Cardiac septum (tissue), 1 donor: Measurements from ENCODE around the gene DNAJC7. TPM values are rescaled to one million over a fixed set of nuclear protein-coding genes. Genes with fewer than 3 reads are reported as not detected.
"Not testable (repeated sequence)": the region's sequence is repeated elsewhere in the genome, so short reads cannot be mapped to it uniquely, and the experiment has no call there.

ENCODE experiments used
- DNase-seq: peaks from one replicate; pipeline ENCODE4 v3.0.0-alpha.2; 2020; ENCODE audit warnings: low spot score
- intact Hi-C: fragments of 100-400 bp; cut with DNase I; formaldehyde crosslinking; loops from one replicate; pipeline ENCODE4 v1.14.0; 2022
- total RNA-seq: library from RNA; stranded (reverse); fragmentation: NEBNext Ultra II Directional; extraction: Animal tissue kit (Norgen Biotek cat#: 25700); gene quantifications from one replicate; pipeline ENCODE4 v1.2.1, GENCODE V29; 2021
- donor health status: DM: no; HTN: no; CAD: no.

DNAJC7 gene
- total RNA-seq, 1 donor from 2014 or later = 77.4 TPM

GRCh38 chr17:41937970-41938954 lies 79.0 kb downstream of the DNAJC7 start:
- intact Hi-C loops = no loop called here
- DNase-seq = peak; percentile 78

GRCh38 chr17:41935641-41936040 lies 81.6 kb downstream of the DNAJC7 start:
- intact Hi-C loops = no loop called here
- DNase-seq = no peak

- DNase-seq = no peak
- intact Hi-C loops = no loop called here
Observed at GRCh38 chr17:41932816-41933389, 84.3 kb downstream of the DNAJC7 start.

- intact Hi-C loops = not testable (repeated sequence)
Observed at GRCh38 chr17:41931715-41932114, 85.5 kb downstream of the DNAJC7 start.

GRCh38 chr17:41930833-41931156 lies 86.4 kb downstream of the DNAJC7 start:
- not testable (repeated sequence) for DNase-seq

More at GRCh38 chr17:41931715-41932114, 85.5 kb downstream of the DNAJC7 start:
- not testable (repeated sequence) for DNase-seq

DNA sequence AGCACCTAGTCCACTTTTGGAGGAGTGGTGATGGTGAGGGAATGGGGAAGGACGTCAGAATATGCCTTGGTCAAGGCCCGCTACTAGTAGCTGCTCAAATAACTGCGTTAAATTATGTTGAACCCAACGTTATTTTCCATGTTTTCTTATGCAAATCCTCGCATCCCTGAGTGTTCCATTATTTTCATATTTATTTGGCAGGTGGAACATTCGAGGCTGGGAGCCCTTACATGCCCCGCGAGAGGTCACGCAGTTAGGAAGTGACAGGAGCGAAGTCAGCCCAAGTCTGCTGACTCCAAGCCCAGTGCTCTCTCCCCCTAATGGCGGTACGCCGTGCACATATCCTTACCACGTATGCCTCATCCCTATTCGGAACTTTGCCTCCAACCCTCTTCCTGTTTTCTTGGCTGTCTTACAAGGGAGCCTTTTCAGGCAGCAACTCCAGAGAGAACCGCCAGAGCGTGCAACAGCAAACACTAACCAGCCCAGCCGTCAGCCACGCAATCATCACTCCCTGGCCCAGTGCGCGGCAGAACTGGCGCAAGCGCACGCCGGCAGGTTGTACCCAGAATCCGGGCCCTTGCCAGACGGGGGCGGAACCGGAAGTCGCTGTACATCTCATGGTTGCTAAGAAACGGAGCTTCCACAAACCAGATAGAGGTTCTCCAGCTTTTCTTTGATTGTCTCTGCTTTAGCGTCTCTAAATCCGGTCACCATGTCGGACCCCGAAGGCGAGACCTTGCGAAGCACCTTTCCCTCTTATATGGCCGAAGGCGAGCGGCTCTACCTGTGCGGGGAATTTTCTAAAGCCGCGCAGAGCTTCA lies 87.0 kb downstream of the DNAJC7 start, which contains the start of gene ODAD4:
Gene ODAD4, plus strand, starts transcription at position 609 of the 824 bp plus-strand sequence. Its CDS starts 107 bp downstream, at position 716.
- intact Hi-C loops = loop anchor here (1.0 kb wide), 1 partner anchor 11 kb away; no protein-coding TSS in a partner anchor
- peak; percentile 97 for DNase-seq

More at GRCh38 chr17:41930833-41931156, 86.4 kb downstream of the DNAJC7 start:
- intact Hi-C loops = loop anchor here (1.0 kb wide), 1 partner anchor 11 kb away; no protein-coding TSS in a partner anchor

- DNase-seq = no peak
- intact Hi-C loops = no loop called here
Observed at GRCh38 chr17:41928693-41929251, 88.5 kb downstream of the DNAJC7 start.

Other genes starting within 250 kb of the DNAJC7 start
- gene JUP, start 230.7 kb downstream of the DNAJC7 start, total RNA-seq = 150 TPM
- gene P3H4, start 205.5 kb downstream of the DNAJC7 start, total RNA-seq = 5.1 TPM
- gene FKBP10, start 204.4 kb downstream of the DNAJC7 start, total RNA-seq = 17.7 TPM
- gene NT5C3B, start 181.2 kb downstream of the DNAJC7 start, total RNA-seq = 22.8 TPM
- gene KLHL10, start 179.6 kb downstream of the DNAJC7 start, total RNA-seq = not detected
- gene KLHL11, start 152.0 kb downstream of the DNAJC7 start, total RNA-seq = 5.1 TPM
- 33.6 TPM for gene ACLY, start 98.5 kb downstream of the DNAJC7 start, total RNA-seq
- gene ODAD4, start 86.8 kb downstream of the DNAJC7 start, total RNA-seq = 0.54 TPM
- 24.2 TPM for gene CNP, start 50.6 kb downstream of the DNAJC7 start, total RNA-seq
- gene NKIRAS2, start 2.7 kb upstream of the DNAJC7 start, total RNA-seq = 50.7 TPM
- 0.43 TPM for gene C17orf113, start 33.2 kb upstream of the DNAJC7 start, total RNA-seq
- 0.13 TPM for gene ZNF385C, start 81.0 kb upstream of the DNAJC7 start, total RNA-seq
- 4.5 TPM for gene DHX58, start 95.3 kb upstream of the DNAJC7 start, total RNA-seq
- 17.3 TPM for gene KAT2A, start 103.9 kb upstream of the DNAJC7 start, total RNA-seq
- not detected for gene HSPB9, start 105.4 kb upstream of the DNAJC7 start, total RNA-seq
- gene RAB5C, start 137.6 kb upstream of the DNAJC7 start, total RNA-seq = 43.9 TPM
- not detected for gene KCNH4, start 163.7 kb upstream of the DNAJC7 start, total RNA-seq
- not detected for gene HCRT, start 168.0 kb upstream of the DNAJC7 start, total RNA-seq
- gene GHDC, start 177.1 kb upstream of the DNAJC7 start, total RNA-seq = 6.0 TPM